ENCODE data around the gene RETREG1. TPM values are rescaled to one million over a fixed set of nuclear protein-coding genes. Genes with fewer than 3 reads are reported as not detected.

The RETREG1 gene
- polyA plus RNA-seq, 1 of the 3 experiments (the other 2 are of a cell fraction), result 0.43 TPM

DNA sequence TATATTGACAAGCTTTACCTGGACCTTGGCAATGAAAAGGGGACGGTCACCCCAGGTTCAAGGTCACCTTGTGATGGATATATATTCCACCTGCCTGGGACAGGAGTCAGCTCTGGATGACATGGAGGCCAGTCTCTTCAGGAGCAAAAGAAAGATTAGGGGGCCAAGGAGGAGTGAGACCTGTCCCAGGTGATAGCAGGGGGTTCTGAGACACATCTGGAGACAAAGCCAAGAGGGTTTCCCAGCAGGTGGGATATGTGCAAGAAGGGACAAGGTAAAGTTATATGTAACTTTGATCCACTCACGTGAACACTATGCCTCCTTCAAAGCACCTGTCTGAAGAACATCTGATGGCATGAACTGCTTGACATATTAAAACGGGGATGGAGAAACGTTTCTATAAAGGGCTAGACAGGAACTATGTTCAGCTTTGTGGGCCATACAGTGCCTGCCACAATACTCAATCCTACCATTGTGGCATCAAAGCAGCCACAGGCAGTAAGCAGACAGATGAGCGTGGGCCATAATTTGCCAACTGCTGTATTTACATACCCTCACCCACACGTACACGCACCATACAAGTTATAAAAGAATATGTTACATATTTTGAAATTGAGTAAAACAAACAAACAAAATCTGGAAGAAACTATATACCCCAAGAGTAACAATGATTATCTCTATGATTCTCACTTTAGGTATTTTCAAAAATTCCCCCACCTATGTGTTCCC, 88.3 kb downstream of the RETREG1 start (continued):
- TF ChIP-seq, protein P1, sequence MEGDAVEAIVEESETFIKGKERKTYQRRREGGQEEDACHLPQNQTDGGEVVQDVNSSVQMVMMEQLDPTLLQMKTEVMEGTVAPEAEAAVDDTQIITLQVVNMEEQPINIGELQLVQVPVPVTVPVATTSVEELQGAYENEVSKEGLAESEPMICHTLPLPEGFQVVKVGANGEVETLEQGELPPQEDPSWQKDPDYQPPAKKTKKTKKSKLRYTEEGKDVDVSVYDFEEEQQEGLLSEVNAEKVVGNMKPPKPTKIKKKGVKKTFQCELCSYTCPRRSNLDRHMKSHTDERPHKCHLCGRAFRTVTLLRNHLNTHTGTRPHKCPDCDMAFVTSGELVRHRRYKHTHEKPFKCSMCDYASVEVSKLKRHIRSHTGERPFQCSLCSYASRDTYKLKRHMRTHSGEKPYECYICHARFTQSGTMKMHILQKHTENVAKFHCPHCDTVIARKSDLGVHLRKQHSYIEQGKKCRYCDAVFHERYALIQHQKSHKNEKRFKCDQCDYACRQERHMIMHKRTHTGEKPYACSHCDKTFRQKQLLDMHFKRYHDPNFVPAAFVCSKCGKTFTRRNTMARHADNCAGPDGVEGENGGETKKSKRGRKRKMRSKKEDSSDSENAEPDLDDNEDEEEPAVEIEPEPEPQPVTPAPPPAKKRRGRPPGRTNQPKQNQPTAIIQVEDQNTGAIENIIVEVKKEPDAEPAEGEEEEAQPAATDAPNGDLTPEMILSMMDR (IDR thresholded peaks at IDR 0.05), result no peak

DNA sequence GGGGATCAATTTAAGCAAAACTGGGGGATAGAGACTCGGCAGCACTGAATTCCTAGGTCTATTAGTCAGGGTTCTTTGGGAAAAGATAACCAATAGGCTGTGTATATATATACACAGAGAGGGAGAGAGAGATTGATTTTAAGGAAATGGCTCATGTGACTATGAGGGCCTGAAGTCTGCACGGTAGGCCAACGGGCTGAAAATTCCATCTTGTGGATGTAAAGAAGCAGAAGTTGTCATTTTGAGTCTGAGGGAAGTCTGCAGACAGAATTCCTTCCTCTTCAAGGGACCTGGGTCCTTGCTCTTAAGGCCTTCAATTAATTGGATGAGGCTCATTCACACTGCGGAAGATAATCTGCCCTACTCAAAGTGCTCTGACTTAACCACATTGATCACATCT, 91.1 kb downstream of the RETREG1 start:
- Histone ChIP-seq H3K4me2 (no peak overlapping the region), H3F3A (replicated peaks; ENCODE audit: insufficient read depth) (no peaks in the 10 kb centered on the region), H3K9ac (no peak overlapping the region), H4K20me1 (ENCODE audit: insufficient read depth) (no peaks in the 10 kb centered on the region), H3K9me3 (no peaks in the 10 kb centered on the region), H3K27ac (ENCODE audit: low read depth in 2 of 2, low read length in 1 of 2) (no peak overlapping the region), H3K79me2 (ENCODE audit: insufficient read depth) (no peaks in the 10 kb centered on the region), H2AFZ (ENCODE audit: low read depth) (no peak overlapping the region), H3K9me2 (no peaks in the 10 kb centered on the region), H3K27me3 (ENCODE audit: insufficient read depth) (no peaks in the 10 kb centered on the region; the same call in 1 of the 2 replicates), H3K4me3 (ENCODE audit: low read depth in 2 of 2, low read length in 1 of 2) (no peak overlapping the region), H3K36me3 (replicated peaks in 1 of 2; ENCODE audit: control insufficient read depth in 1 of 2, insufficient read depth in 2 of 2, low read length in 1 of 2) (no peaks in the 10 kb centered on the region), H3K4me1 (ENCODE audit: control insufficient read depth in 1 of 2, insufficient read depth in 2 of 2, low read depth in 1 of 2, low read length in 1 of 2) (peaks cover 0 to 12% of the 10 kb centered on the region in 2 experiments; a peak in 1 of 4 replicates)
- ChIA-PET CTCF (interaction anchor here (2.8 kb wide), 1 partner anchor 664 kb away, joined by 6 read pairs; no protein-coding TSS in a partner anchor), POLR2A (no interaction called here)
- TF ChIP-seq FOXJ3 (CRISPR knock-in tag; IDR thresholded peaks at IDR 0.05), result no peak
- no peak for TF ChIP-seq YY1 (IDR thresholded peaks at IDR 0.05; ENCODE audit: low read depth)
- no peak for TF ChIP-seq SMC3 (IDR thresholded peaks at IDR 0.05; ENCODE audit: low read depth, low read length)
- no peak for DNase-seq
- 53% methylated on average over 4 of the region's 4 CpGs for WGBS (ENCODE audit: low lambda C conversion rate)

DNA sequence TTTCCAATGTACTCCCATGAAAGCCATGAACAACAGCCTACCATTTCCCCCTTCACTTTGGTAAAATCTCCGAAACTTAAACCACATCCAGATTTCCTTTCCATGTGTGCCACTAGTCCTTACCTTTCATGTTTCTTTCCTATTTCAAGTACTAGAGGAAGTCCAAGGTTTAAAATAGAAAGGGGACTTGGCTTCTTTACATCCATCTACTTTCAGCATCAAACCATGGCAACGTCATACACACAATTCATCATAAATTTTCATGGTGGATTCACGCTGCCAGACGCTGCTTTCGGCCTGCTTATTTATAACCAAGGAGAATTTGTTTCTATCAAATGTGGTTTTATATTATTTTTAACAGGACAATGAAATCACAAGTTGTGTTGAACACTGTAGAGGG, 92.5 kb downstream of the RETREG1 start:
- 77% methylated on average over 5 of the region's 5 CpGs for WGBS (ENCODE audit: low lambda C conversion rate)
- Histone ChIP-seq H3K79me2 (ENCODE audit: insufficient read depth) (no peaks in the 10 kb centered on the region), H2AFZ (ENCODE audit: low read depth) (no peak overlapping the region), H4K20me1 (ENCODE audit: insufficient read depth) (no peaks in the 10 kb centered on the region), H3K9me3 (no peaks in the 10 kb centered on the region), H3K9me2 (no peaks in the 10 kb centered on the region), H3K27ac (ENCODE audit: low read depth in 2 of 2, low read length in 1 of 2) (no peak overlapping the region), H3K4me2 (no peak overlapping the region), H3K4me1 (ENCODE audit: control insufficient read depth in 1 of 2, insufficient read depth in 2 of 2, low read depth in 1 of 2, low read length in 1 of 2) (peaks cover 0 to 11% of the 10 kb centered on the region in 2 experiments; a peak in 1 of 4 replicates), H3F3A (replicated peaks; ENCODE audit: insufficient read depth) (no peaks in the 10 kb centered on the region), H3K9ac (no peak overlapping the region), H3K36me3 (replicated peaks in 1 of 2; ENCODE audit: control insufficient read depth in 1 of 2, insufficient read depth in 2 of 2, low read length in 1 of 2) (no peaks in the 10 kb centered on the region), H3K4me3 (ENCODE audit: low read depth in 2 of 2, low read length in 1 of 2) (no peak overlapping the region), H3K27me3 (ENCODE audit: insufficient read depth) (no peaks in the 10 kb centered on the region; the same call in 1 of the 2 replicates)
- ChIA-PET POLR2A (no interaction called here), CTCF (no interaction called here)
- no peak for TF ChIP-seq JUND (IDR thresholded peaks at IDR 0.05)
- no peak for TF ChIP-seq MEF2A (IDR thresholded peaks at IDR 0.05; ENCODE audit: borderline replicate concordance, low read depth)
- TF ChIP-seq, protein P2, sequence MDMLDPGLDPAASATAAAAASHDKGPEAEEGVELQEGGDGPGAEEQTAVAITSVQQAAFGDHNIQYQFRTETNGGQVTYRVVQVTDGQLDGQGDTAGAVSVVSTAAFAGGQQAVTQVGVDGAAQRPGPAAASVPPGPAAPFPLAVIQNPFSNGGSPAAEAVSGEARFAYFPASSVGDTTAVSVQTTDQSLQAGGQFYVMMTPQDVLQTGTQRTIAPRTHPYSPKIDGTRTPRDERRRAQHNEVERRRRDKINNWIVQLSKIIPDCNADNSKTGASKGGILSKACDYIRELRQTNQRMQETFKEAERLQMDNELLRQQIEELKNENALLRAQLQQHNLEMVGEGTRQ (IDR thresholded peaks at IDR 0.05; ENCODE audit: borderline replicate concordance, low read depth, low read length), result no peak
- no peak for TF ChIP-seq TEAD4 (IDR thresholded peaks at IDR 0.05; ENCODE audit: borderline replicate concordance, insufficient read depth)
- TF ChIP-seq, protein P3, sequence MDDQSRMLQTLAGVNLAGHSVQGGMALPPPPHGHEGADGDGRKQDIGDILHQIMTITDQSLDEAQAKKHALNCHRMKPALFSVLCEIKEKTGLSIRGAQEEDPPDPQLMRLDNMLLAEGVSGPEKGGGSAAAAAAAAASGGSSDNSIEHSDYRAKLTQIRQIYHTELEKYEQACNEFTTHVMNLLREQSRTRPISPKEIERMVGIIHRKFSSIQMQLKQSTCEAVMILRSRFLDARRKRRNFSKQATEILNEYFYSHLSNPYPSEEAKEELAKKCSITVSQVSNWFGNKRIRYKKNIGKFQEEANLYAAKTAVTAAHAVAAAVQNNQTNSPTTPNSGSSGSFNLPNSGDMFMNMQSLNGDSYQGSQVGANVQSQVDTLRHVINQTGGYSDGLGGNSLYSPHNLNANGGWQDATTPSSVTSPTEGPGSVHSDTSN (IDR thresholded peaks at IDR 0.05), result no peak
- TF ChIP-seq CHD2 (IDR thresholded peaks at IDR 0.05; ENCODE audit: low read length, partially characterized antibody), result no peak
- no peak for TF ChIP-seq GABPA (IDR thresholded peaks at IDR 0.05; ENCODE audit: low read depth)
- no peak for TF ChIP-seq YY1 (IDR thresholded peaks at IDR 0.05; ENCODE audit: low read depth)
- no peak for TF ChIP-seq MXI1 (IDR thresholded peaks at IDR 0.05; ENCODE audit: low read depth, low read length)
- TF ChIP-seq, protein P1 (IDR thresholded peaks at IDR 0.05), result no peak
- no peak for TF ChIP-seq EP300 (IDR thresholded peaks at IDR 0.05; ENCODE audit: borderline replicate concordance in 1 of 2, low read depth in 1 of 2, low read length in 1 of 2)
- TF ChIP-seq SIN3A (IDR thresholded peaks at IDR 0.05; ENCODE audit: borderline replicate concordance, low read depth, low read length), result no peak
- TF ChIP-seq, protein P4, sequence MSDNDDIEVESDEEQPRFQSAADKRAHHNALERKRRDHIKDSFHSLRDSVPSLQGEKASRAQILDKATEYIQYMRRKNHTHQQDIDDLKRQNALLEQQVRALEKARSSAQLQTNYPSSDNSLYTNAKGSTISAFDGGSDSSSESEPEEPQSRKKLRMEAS (IDR thresholded peaks at IDR 0.05; ENCODE audit: low read depth), result no peak
- no peak for TF ChIP-seq TCF12 (IDR thresholded peaks at IDR 0.05)
- DNase-seq, result no peak

All from SK-N-SH (cell line).